Coronary artery (tissue), 2 donors: ENCODE results near the gene KRTAP4-6.
"Not testable (repeated sequence)": the region's sequence is repeated elsewhere in the genome, so short reads cannot be mapped to it uniquely, and the experiment has no call there.

Experiments
- DNase-seq: peaks from one replicate; pipeline ENCODE4 v3.0.0-alpha.2; 2017; ENCODE audit warnings: low spot score
- H3K27ac ChIP-seq, 2 donors: fragments of 200-600 bp; sonication (generic); one replicate each; pipeline ENCODE4 v1.5.1; 2016 to 2019
- H3K4me3 ChIP-seq: fragments of 200-600 bp; sonication (generic); 2 replicates; pipeline ENCODE4 v1.5.1; 2016; ENCODE audit warnings: mild to moderate bottlenecking, moderate library complexity
- TF ChIP-seq, protein P1 (sequence below): fragments of 200-600 bp; sonication (generic); IDR thresholded peaks from one replicate; pipeline ENCODE4 v1.5.1; 2019; ENCODE audit warnings: antibody characterized with exemption

KRTAP4-6 gene

DNA sequence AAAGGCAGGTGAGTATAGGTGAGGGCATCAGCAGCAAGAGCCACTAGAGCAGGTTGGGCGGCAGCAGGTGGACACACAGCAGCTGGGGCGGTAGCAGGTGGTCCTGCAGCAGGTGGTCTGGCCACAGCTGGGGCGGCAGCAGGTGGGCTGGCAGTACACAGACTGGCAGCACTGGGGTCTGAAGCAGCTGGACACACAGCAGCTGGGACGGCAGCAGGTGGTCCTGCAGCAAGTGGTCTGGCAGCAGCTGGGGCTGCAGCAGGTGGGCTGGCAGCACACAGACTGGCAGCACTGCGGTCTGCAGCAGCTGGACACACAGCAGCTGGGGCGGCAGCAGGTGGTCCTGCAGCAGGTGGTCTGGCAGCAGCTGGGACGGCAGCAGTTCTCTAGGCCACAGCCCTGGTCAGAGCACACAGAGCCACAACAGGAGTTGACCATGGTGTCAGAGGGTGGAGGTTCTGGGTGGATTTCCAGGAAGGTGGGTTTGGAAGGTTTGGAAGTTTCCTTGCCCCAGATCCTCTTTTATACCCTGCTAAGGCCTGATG is 37.5 kb upstream of the KRTAP4-6 start, which contains the start of gene KRTAP4-2:
Gene KRTAP4-2, minus strand, starts transcription at position 495 of the 545 bp plus-strand sequence. Its CDS starts 57 bp downstream, at position 438.
- TF ChIP-seq, protein P1, sequence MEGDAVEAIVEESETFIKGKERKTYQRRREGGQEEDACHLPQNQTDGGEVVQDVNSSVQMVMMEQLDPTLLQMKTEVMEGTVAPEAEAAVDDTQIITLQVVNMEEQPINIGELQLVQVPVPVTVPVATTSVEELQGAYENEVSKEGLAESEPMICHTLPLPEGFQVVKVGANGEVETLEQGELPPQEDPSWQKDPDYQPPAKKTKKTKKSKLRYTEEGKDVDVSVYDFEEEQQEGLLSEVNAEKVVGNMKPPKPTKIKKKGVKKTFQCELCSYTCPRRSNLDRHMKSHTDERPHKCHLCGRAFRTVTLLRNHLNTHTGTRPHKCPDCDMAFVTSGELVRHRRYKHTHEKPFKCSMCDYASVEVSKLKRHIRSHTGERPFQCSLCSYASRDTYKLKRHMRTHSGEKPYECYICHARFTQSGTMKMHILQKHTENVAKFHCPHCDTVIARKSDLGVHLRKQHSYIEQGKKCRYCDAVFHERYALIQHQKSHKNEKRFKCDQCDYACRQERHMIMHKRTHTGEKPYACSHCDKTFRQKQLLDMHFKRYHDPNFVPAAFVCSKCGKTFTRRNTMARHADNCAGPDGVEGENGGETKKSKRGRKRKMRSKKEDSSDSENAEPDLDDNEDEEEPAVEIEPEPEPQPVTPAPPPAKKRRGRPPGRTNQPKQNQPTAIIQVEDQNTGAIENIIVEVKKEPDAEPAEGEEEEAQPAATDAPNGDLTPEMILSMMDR = no peak
- Histone ChIP-seq H3K4me3 (no peak within 1 kb of the TSS), H3K27ac (no peak within 1 kb of the TSS)
- DNase-seq = no peak

DNA sequence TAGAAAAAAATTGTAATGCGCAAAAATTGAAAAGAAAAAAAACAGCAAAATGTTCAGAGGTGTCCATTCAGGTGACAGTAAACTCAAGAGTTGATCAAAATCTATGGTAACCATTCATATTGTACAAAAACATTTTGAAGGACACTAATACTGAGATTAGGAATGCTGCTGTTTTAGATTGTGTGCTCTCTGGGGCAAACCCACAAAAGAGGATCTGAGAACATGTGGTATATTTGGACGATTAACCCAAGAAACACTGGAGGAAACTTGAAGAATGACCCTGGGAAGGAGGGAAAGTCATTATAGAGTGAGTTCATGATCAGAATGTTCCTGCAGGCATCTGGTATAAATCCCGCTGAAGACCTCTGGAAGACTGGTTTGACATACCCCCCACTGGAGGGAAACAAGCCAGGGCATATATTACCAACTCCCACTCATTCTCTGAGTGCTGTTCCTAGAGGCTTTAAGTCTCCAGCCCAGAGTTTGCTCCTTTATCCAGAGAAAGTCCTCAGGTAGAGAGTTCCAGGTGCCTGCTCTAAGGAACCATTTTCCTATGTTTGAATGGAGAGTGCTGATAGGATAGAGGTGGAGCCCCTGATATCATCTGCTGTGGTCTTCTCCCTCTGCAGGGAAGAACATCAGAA is 36.5 kb upstream of the KRTAP4-6 start:
- TF ChIP-seq, protein P1 = no peak
- Histone ChIP-seq H3K4me3 (no peak overlapping the region), H3K27ac (no peak overlapping the region)
- no peak for DNase-seq

DNA sequence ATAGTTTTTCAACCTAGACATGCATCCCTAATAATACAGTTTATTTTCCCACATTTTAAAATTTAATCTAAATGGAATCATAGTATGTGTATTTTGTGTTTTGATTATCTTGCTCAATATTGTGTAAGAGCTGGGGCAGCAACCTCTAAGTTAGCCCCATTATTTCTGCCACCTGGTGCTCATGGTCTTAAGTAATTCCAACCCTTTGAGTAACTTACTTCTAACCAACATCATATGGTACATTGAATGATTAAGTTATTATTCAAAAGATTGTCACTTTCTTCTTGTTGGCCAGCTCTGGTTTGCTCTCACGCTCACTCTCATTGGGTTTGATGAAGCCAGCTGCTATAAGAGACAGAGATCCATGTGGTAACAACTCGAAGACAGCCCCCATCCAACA is 31.5 kb upstream of the KRTAP4-6 start:
- TF ChIP-seq, protein P1 = no peak
- no peak for DNase-seq
- Histone ChIP-seq H3K27ac (no peak overlapping the region), H3K4me3 (no peak overlapping the region)

DNA sequence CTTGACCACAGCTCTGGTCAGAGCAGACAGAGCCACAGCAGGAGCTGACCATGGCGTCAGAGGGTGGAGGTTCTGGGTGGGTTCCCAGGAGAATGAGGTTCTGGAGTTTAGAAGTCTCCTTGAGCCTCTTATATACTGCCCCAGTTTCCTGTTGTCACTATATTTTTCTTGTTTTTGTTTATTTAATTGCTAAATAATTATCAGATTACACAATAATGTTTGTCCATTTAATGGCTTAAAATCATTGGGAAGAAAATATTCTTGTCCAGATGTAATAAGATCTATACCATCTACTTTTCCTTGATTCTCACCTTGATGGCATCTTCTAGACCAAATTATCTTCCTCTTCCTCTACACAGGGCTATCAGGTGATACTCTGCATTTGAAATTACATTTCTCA is 27.8 kb upstream of the KRTAP4-6 start, which contains the start of gene KRTAP4-3:
Gene KRTAP4-3, minus strand, starts transcription at position 101 of the 400 bp plus-strand sequence. Its CDS starts 49 bp downstream, at position 52.
- TF ChIP-seq, protein P1 = no peak
- no peak for DNase-seq
- H3K4me3 ChIP-seq = no peak within 1 kb of the TSS
- H3K27ac ChIP-seq = no peak within 1 kb of the TSS

DNA sequence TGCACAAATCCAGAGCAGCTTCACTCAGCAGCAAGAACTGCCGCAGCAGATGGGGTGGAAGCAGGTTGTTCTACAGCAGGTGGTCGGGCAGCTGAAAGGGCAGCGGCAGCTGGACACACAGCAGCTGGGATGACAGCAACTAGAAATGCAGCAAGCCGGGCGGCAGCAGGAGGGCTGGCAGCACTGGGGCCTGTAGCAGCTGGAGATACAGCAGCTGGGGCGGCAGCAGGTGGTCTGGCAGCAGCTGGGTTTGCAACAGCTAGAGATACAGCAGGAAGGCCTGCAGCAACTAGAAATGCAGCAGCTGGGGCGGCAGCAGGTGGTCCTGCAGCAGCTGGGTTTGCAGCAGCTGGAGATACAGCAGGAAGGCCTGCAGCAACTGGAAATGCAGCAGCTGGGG is 27.2 kb upstream of the KRTAP4-6 start:
- TF ChIP-seq, protein P1 = no peak
- no peak for DNase-seq
- no peak overlapping the region for H3K27ac ChIP-seq
- no peak overlapping the region for H3K4me3 ChIP-seq

DNA sequence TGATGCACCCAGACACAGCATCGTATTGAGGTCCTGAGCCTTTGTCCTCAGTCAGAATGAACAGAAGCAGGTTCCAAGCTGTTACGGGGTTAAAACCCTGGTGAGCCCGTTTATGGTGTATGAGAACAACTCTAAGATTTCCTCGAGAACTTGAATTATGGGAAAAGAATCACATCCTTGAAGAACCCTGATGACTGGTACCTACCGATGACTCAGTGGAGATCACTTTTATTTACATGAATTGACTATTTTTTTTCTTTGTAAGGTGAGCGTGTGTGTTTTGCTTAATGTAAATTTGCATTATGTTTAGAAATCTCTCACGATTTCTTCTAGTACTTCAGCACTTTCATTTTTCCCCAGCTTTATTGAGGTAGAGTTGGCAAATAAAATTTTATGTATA is 23.5 kb upstream of the KRTAP4-6 start:
- Histone ChIP-seq H3K4me3 (no peak overlapping the region), H3K27ac (no peak overlapping the region)
- TF ChIP-seq, protein P1 = no peak
- DNase-seq = no peak

DNA sequence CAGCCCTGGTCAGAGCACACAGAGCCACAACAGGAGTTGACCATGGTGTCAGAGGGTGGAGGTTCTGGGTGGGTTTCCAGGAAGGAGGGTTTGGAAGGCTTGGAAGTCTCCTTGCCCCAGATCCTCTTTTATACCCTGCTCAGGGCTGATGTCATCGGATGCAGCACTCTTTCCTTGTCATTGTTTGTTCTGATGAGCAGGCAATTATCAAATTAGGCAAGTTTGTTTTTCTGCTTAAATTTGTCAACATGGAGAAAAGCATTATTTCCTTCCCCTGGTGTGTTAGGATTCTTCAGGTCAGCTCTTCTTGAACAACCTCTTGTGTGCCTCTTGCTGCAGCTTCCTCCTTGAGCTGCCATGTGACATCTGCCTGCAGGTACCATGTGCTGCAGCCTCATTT is 20.3 kb upstream of the KRTAP4-6 start, which contains the start of gene KRTAP4-4:
Gene KRTAP4-4, minus strand, starts transcription at position 101 of the 400 bp plus-strand sequence. Its CDS starts 57 bp downstream, at position 44.
- no peak within 1 kb of the TSS for H3K4me3 ChIP-seq
- TF ChIP-seq, protein P1 = no peak
- no peak within 1 kb of the TSS for H3K27ac ChIP-seq
- DNase-seq = no peak

DNA sequence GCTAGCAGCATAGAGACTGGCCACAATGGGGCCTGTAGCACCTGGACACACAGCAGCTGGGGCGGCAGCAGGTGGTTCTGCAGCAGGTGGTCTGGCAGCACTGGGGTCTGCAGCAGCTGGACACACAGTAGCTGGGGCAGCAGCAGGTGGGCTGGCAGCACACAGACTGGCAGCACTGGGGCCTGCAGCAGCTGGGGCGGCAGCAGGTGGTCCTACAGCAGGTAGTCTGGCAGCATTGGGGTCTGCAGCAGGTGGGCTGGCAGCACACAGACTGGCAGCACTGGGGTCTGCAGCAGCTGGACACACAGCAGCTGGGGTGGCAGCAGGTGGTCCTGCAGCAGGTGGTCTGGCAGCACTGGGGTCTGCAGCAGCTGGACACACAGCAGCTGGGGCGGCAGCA is 19.8 kb upstream of the KRTAP4-6 start:
- not testable (repeated sequence) for H3K27ac ChIP-seq, H3K4me3 ChIP-seq, DNase-seq
